HEK293 (cell line): ENCODE measurements around the gene DDT.
"Not testable (repeated sequence)": the region's sequence is repeated elsewhere in the genome, so short reads cannot be mapped to it uniquely, and the experiment has no call there.

Experiments used
- CTCF ChIP-seq: fragments of 450-650 bp; formaldehyde crosslinking; IDR thresholded peaks from 2 replicates; pipeline ENCODE4 v1.5.1; 2016; ENCODE audit warnings: missing biosample characterization, missing genetic modification characterization
- PRDM1 ChIP-seq: fragments of 450-650 bp; formaldehyde crosslinking; IDR thresholded peaks from 2 replicates; pipeline ENCODE4; 2016; ENCODE audit warnings: missing biosample characterization, missing genetic modification characterization
- ZNF19 ChIP-seq: fragments of 450-650 bp; formaldehyde crosslinking; IDR thresholded peaks from 2 replicates; pipeline ENCODE4; 2016; ENCODE audit warnings: missing biosample characterization, missing genetic modification characterization, low read depth
- ZNF23 ChIP-seq: fragments of 450-650 bp; formaldehyde crosslinking; IDR thresholded peaks from 2 replicates; pipeline ENCODE4 v1.5.1; 2016; ENCODE audit warnings: missing biosample characterization, missing genetic modification characterization, borderline replicate concordance
- ZNF26 ChIP-seq: fragments of 450-650 bp; formaldehyde crosslinking; IDR thresholded peaks from 2 replicates; pipeline ENCODE4 v1.5.1; 2016; ENCODE audit warnings: missing biosample characterization, missing genetic modification characterization
- ZNF274 ChIP-seq, 2 experiments: fragments of 200-500 bp in 1 of 2; fragments of 450-650 bp in 1 of 2; sonication (Bioruptor generic) in 1 of 2; formaldehyde crosslinking in 1 of 2; IDR thresholded peaks; 2 replicates each; pipeline versions ENCODE4 v1.5.1 to v1.6.1; 2014 to 2016; ENCODE audit warnings: borderline replicate concordance in 1 of 2, inconsistent platforms in 1 of 2, low read length in 1 of 2, missing biosample characterization in 1 of 2, missing genetic modification characterization in 1 of 2
- TF ChIP-seq, protein P1 (sequence below): fragments of 450-650 bp; formaldehyde crosslinking; IDR thresholded peaks from 2 replicates; pipeline ENCODE4 v1.5.1; 2017; ENCODE audit warnings: missing biosample characterization, missing genetic modification characterization

DNA sequence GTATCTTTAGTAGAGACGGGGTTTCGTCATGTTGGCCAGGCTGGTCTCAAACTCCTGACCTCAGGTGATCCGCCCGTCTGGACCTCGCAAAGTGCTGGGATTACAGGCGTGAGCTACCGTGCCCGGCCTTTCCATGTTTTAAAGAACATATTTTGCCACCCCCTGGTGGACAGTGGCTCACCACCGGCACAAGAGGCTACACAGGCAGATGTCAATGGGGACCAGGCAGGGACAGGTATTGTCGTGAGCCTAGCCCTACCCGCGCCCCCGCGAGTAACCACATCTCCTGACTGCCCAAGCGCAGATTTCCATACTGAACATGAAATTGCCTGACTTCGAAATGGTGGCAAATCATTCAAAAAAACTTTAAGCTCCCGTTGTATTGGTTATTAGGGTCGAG, 8.1 kb downstream of the DDT start:
- TF ChIP-seq ZNF26; ZNF19 (tag by site-specific recombination); PRDM1 (tag by site-specific recombination); ZNF274 (IDR thresholded peaks at IDR 0.05; ENCODE audit: low read length); ZNF274 (tag by site-specific recombination; IDR thresholded peaks at IDR 0.05; ENCODE audit: borderline replicate concordance); CTCF (tag by site-specific recombination); ZNF23 (tag by site-specific recombination): not testable (repeated sequence)
- TF ChIP-seq, protein P1, sequence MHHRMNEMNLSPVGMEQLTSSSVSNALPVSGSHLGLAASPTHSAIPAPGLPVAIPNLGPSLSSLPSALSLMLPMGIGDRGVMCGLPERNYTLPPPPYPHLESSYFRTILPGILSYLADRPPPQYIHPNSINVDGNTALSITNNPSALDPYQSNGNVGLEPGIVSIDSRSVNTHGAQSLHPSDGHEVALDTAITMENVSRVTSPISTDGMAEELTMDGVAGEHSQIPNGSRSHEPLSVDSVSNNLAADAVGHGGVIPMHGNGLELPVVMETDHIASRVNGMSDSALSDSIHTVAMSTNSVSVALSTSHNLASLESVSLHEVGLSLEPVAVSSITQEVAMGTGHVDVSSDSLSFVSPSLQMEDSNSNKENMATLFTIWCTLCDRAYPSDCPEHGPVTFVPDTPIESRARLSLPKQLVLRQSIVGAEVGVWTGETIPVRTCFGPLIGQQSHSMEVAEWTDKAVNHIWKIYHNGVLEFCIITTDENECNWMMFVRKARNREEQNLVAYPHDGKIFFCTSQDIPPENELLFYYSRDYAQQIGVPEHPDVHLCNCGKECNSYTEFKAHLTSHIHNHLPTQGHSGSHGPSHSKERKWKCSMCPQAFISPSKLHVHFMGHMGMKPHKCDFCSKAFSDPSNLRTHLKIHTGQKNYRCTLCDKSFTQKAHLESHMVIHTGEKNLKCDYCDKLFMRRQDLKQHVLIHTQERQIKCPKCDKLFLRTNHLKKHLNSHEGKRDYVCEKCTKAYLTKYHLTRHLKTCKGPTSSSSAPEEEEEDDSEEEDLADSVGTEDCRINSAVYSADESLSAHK (tag by site-specific recombination): not testable (repeated sequence)
